Measurements from ENCODE around the gene EMSY.

The EMSY gene

GRCh38 chr11:76523786-76524436 is 79.1 kb downstream of the EMSY start:
- no peak for DNase-seq

- no peak for DNase-seq
Measured at GRCh38 chr11:76524461-76524860, 79.6 kb downstream of the EMSY start.

- DNase-seq = no peak
Measured at GRCh38 chr11:76524919-76525318, 80.1 kb downstream of the EMSY start.

- no peak for DNase-seq
Measured at GRCh38 chr11:76526878-76527277, 82.1 kb downstream of the EMSY start.

- no peak for DNase-seq
Measured at GRCh38 chr11:76542436-76542835, 97.6 kb downstream of the EMSY start.

- no peak for DNase-seq
Measured at GRCh38 chr11:76543006-76543703, 98.3 kb downstream of the EMSY start.

GRCh38 chr11:76550781-76551180 is 106.0 kb downstream of the EMSY start:
- no peak for DNase-seq

- DNase-seq = no peak
Measured at GRCh38 chr11:76551400-76551799, 106.6 kb downstream of the EMSY start.

- DNase-seq = no peak
Measured at GRCh38 chr11:76552987-76553386, 108.2 kb downstream of the EMSY start.

- DNase-seq = no peak
Measured at GRCh38 chr11:76553554-76554476, 109.0 kb downstream of the EMSY start.

GRCh38 chr11:76554767-76555166 is 109.9 kb downstream of the EMSY start:
- no peak for DNase-seq

GRCh38 chr11:76557466-76557865 is 112.6 kb downstream of the EMSY start:
- DNase-seq = no peak

- DNase-seq = no peak
Measured at GRCh38 chr11:76558473-76558872, 113.7 kb downstream of the EMSY start.

- DNase-seq = no peak
Measured at GRCh38 chr11:76558891-76559290, 114.1 kb downstream of the EMSY start.

GRCh38 chr11:76559346-76559745 is 114.5 kb downstream of the EMSY start:
- no peak for DNase-seq

- peak; percentile 18 for DNase-seq
Measured at GRCh38 chr11:76560219-76560618, 115.4 kb downstream of the EMSY start.

GRCh38 chr11:76561245-76561644 is 116.4 kb downstream of the EMSY start:
- DNase-seq = no peak

- no peak for DNase-seq
Measured at GRCh38 chr11:76562541-76562940, 117.7 kb downstream of the EMSY start.

GRCh38 chr11:76564364-76564763 is 119.5 kb downstream of the EMSY start:
- DNase-seq = no peak

GRCh38 chr11:76566811-76567210 is 122.0 kb downstream of the EMSY start:
- no peak for DNase-seq

- no peak for DNase-seq
Measured at GRCh38 chr11:76567261-76567660, 122.4 kb downstream of the EMSY start.

GRCh38 chr11:76568139-76568538 is 123.3 kb downstream of the EMSY start:
- DNase-seq = no peak

- no peak for DNase-seq
Measured at GRCh38 chr11:76568621-76569020, 123.8 kb downstream of the EMSY start.
